Nephron (organoid): ENCODE results near the gene SLC32A1.

ENCODE experiments used
- H3K27ac Mint-ChIP-seq, 3 experiments: 2 replicates each; pipeline ENCODE4 v1.8.0; 2020; ENCODE audit warnings: mixed read lengths in 3 of 3, mild to moderate bottlenecking in 2 of 3, moderate library complexity in 1 of 3
- H3K27me3 Mint-ChIP-seq: 2 replicates; pipeline ENCODE4 v1.8.0; 2021; ENCODE audit warnings: low read depth, mild to moderate bottlenecking, moderate library complexity, mixed read lengths
- H3K36me3 Mint-ChIP-seq: 2 replicates; pipeline ENCODE4 v1.8.0; 2020; ENCODE audit warnings: low read depth, mixed read lengths
- H3K4me1 Mint-ChIP-seq: 2 replicates; pipeline ENCODE4 v1.8.0; 2020; ENCODE audit warnings: mixed read lengths
- H3K4me3 Mint-ChIP-seq, 3 experiments: 2 replicates each; pipeline ENCODE4 v1.8.0; 2020; ENCODE audit warnings: mild to moderate bottlenecking in 3 of 3, mixed read lengths in 3 of 3, moderate library complexity in 2 of 3
- H3K9me3 Mint-ChIP-seq: 2 replicates; pipeline ENCODE4 v1.8.0; 2020; ENCODE audit warnings: mixed read lengths
- TF ChIP-seq, protein P1 (sequence below), 3 experiments: fragments of 200-600 bp; sonication (generic); IDR thresholded peaks; one replicate each; pipeline ENCODE4 v1.5.0; 2021; ENCODE audit warnings: antibody characterized with exemption in 3 of 3; ENCODE audit not compliant: unreplicated experiment in 3 of 3

The SLC32A1 gene

GRCh38 chr20:38730167-38730988, 6.1 kb downstream of the SLC32A1 start:
- Mint-ChIP-seq H3K27me3 (peaks cover 100% of the 10 kb centered on the region), H3K36me3 (no peaks in the 10 kb centered on the region), H3K9me3 (peaks cover 2% of the 10 kb centered on the region), H3K27ac (no peak overlapping the region), H3K4me3 (peak overlapping the region in 2 of 3 experiments; percentile 27 to 42), H3K4me1 (peaks cover 19% of the 10 kb centered on the region)
- TF ChIP-seq, protein P1, sequence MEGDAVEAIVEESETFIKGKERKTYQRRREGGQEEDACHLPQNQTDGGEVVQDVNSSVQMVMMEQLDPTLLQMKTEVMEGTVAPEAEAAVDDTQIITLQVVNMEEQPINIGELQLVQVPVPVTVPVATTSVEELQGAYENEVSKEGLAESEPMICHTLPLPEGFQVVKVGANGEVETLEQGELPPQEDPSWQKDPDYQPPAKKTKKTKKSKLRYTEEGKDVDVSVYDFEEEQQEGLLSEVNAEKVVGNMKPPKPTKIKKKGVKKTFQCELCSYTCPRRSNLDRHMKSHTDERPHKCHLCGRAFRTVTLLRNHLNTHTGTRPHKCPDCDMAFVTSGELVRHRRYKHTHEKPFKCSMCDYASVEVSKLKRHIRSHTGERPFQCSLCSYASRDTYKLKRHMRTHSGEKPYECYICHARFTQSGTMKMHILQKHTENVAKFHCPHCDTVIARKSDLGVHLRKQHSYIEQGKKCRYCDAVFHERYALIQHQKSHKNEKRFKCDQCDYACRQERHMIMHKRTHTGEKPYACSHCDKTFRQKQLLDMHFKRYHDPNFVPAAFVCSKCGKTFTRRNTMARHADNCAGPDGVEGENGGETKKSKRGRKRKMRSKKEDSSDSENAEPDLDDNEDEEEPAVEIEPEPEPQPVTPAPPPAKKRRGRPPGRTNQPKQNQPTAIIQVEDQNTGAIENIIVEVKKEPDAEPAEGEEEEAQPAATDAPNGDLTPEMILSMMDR (IDR thresholded peaks at IDR 0.05; ENCODE audit: unreplicated experiment in 3 of 3) = no peak

DNA sequence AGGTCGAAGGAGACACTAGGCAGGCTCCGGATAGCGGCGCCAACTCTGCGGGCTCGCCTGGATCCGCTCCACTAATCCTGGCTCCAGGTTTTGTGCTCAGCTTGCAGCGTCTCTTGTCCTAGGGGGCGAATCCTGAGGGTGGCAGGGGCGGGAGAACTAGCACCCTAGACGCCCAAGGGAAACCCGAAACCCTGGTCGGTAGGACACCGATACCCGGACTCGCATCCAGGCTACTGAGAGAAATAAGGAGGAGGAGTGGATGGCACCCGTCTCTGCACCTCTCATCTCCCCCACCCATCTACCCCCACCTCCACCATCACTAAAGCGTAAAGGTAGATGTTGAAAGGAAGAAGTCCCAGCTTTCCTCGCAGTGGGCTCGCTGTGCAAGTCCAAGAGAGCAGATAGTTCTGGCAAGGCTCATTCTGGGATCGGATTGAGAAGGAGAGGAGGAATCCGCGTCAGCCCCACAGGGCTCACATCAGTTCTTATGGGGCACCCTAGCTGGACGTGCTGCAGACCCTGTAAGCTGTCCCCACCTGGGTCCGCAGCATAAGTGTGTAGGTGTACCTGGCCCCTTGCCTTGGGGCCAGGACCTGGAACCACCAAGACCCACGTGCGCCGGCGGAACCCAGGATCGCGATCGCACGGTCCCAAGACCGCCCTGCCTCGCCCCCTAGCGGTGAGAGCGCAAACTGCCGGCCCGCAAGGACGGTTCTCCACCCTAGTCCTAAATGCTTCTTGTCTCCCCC, 6.9 kb downstream of the SLC32A1 start:
- peak overlapping the region in 2 of 3 experiments; percentile 27 to 42 for H3K4me3 Mint-ChIP-seq
- H3K4me1 Mint-ChIP-seq = peaks cover 13% of the 10 kb centered on the region
- no peaks in the 10 kb centered on the region for H3K36me3 Mint-ChIP-seq
- H3K27me3 Mint-ChIP-seq = peaks cover 100% of the 10 kb centered on the region
- H3K9me3 Mint-ChIP-seq = peaks cover 2% of the 10 kb centered on the region
- H3K27ac Mint-ChIP-seq = no peak overlapping the region
- TF ChIP-seq, protein P1 (IDR thresholded peaks at IDR 0.05; ENCODE audit: unreplicated experiment in 3 of 3) = peak; percentile 97 to 98 (median 97)

DNA sequence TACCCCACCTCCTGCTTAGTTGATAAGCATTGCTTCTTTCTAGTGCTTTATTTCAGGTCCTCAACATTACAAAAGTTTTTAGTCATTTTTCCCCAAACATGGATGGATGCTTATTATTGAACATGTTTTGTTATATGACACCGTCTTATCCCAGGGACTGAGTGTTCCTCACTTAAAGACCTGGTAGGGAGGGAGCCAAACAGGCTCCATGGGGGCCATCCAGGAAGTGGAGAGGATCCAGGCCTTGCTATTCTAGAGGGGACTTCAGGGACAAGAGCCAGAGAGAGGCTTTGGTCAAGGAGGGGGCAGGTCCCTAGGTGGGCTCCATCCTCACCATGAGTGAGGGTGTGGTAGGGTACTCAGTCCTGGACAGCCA, 7.4 kb downstream of the SLC32A1 start:
- Mint-ChIP-seq H3K36me3 (no peaks in the 10 kb centered on the region), H3K9me3 (peaks cover 2% of the 10 kb centered on the region), H3K4me3 (no peak overlapping the region), H3K4me1 (peaks cover 13% of the 10 kb centered on the region), H3K27me3 (peaks cover 100% of the 10 kb centered on the region), H3K27ac (no peak overlapping the region)
- TF ChIP-seq, protein P1 (IDR thresholded peaks at IDR 0.05; ENCODE audit: unreplicated experiment in 3 of 3) = peak in 1 of 3 experiments; percentile 23

DNA sequence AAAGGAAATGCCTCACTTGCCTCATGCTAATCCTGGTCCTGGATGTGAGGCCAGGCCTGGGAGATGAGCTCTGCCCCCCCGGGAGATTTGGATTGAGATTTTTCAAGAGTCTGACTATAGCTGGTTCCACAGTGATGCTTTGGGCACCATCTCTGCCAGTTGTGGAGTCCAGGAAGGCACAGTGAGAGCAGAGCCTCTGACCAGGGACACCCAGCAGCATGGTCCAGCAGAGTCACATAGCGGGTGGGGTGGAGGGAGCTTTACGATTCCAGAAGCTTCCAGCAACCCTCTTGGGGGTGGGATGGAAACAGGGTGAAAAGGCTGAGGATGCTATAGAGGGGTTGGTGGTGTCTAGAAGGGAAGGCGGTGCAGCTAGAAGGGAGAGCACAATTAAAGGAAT, 8.7 kb downstream of the SLC32A1 start:
- Mint-ChIP-seq H3K4me3 (no peak overlapping the region), H3K27me3 (peaks cover 100% of the 10 kb centered on the region), H3K9me3 (peaks cover 2% of the 10 kb centered on the region), H3K4me1 (peaks cover 13% of the 10 kb centered on the region), H3K27ac (no peak overlapping the region), H3K36me3 (no peaks in the 10 kb centered on the region)
- TF ChIP-seq, protein P1 (IDR thresholded peaks at IDR 0.05; ENCODE audit: unreplicated experiment in 3 of 3) = no peak

GRCh38 chr20:38735172-38735571, 10.9 kb downstream of the SLC32A1 start:
- Mint-ChIP-seq H3K36me3 (no peaks in the 10 kb centered on the region), H3K27me3 (peaks cover 100% of the 10 kb centered on the region), H3K9me3 (no peaks in the 10 kb centered on the region), H3K27ac (no peak overlapping the region), H3K4me1 (peaks cover 2% of the 10 kb centered on the region), H3K4me3 (no peak overlapping the region)
- TF ChIP-seq, protein P1 (IDR thresholded peaks at IDR 0.05; ENCODE audit: unreplicated experiment in 3 of 3) = no peak
